Neutrophil (primary cell): ENCODE data around the gene LRRC28.

Experiments
- H3K27ac ChIP-seq: fragments of 200-600 bp; sonication (generic); 2 replicates; pipeline ENCODE4 v1.5.1; 2016; ENCODE audit warnings: mild to moderate bottlenecking, moderate library complexity
- H3K27me3 ChIP-seq: fragments of 200-600 bp; sonication (generic); 2 replicates; pipeline ENCODE4 v1.6.0; 2016; ENCODE audit warnings: mild to moderate bottlenecking
- H3K36me3 ChIP-seq: fragments of 200-600 bp; sonication (generic); 2 replicates; pipeline ENCODE4 v1.5.1; 2017
- H3K4me1 ChIP-seq, 2 experiments: fragments of 200-600 bp in 1 of 2; sonication (generic) in 1 of 2; 1 replicate in 1 of 2; 2 replicates in 1 of 2; pipeline versions ENCODE4 v1.5.1 to v1.6.1; 2013 to 2016; ENCODE audit warnings: low read depth in 1 of 2, low read length in 1 of 2, mild to moderate bottlenecking in 1 of 2, moderate library complexity in 1 of 2; ENCODE audit not compliant: control insufficient read depth in 1 of 2, insufficient read depth in 1 of 2
- H3K4me3 ChIP-seq, 2 experiments: fragments of 200-600 bp in 1 of 2; sonication (generic) in 1 of 2; 1 replicate in 1 of 2; 2 replicates in 1 of 2; pipeline ENCODE4 v1.5.1; 2013 to 2016; ENCODE audit warnings: low read depth in 1 of 2, low read length in 1 of 2, mild to moderate bottlenecking in 1 of 2, moderate library complexity in 1 of 2
- H3K9me3 ChIP-seq: fragments of 200-600 bp; sonication (generic); 2 replicates; pipeline ENCODE4 v1.5.1; 2016
- CTCF ChIP-seq: fragments of 200-600 bp; sonication (generic); IDR thresholded peaks from 2 replicates; pipeline ENCODE4 v1.5.1; 2016; ENCODE audit warnings: antibody characterized with exemption

Gene LRRC28

GRCh38 chr15:99312794-99313193 lies 61.5 kb downstream of the LRRC28 start:
- H3K36me3 ChIP-seq: no peaks in the 10 kb centered on the region
- no peak overlapping the region for H3K4me3 ChIP-seq
- no peak for TF ChIP-seq CTCF
- no peaks in the 10 kb centered on the region for H3K27me3 ChIP-seq
- no peaks in the 10 kb centered on the region for H3K9me3 ChIP-seq
- no peaks in the 10 kb centered on the region for H3K4me1 ChIP-seq
- H3K27ac ChIP-seq: no peak overlapping the region

GRCh38 chr15:99315636-99316035 lies 64.4 kb downstream of the LRRC28 start:
- no peaks in the 10 kb centered on the region for H3K27me3 ChIP-seq
- no peak for TF ChIP-seq CTCF
- H3K4me3 ChIP-seq: no peak overlapping the region

DNA sequence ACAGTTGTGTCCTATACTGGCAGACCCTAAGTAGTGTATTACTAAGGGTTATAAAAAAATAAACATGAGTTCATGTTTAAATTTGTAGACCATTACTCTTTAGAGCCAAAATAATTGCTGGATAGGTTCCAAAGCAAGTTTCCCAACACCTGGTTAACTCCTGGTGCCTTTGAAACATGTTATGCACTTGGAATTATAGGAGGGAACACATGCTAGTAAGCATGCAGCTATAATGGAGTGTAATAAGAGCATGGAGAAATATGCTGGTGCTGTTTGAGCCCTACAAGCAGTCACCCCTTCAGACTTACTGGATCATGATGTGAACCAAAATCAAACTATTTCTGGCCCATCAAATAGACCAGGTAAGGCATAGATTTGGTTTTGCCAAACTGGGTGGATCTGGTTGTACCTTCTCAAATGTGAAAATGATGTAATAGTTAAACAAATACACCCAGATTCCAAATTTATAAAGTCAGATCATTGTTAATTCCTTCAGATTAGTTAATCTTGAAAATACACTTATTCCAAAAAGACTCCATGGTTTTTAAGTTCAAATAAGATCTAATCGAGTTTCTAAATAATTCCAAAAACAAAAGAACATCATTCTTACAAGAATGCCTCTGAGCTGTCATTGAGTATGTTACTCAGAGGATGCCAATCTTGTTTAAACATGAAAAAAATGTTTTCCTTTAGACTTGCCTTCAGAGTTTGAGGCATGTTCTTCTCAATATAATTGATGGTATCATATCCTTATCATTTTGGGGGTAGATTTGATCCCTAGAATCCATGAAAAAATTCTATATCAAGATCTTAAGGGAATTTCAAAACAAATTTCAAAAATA lies 69.3 kb downstream of the LRRC28 start:
- TF ChIP-seq CTCF: no peak
- H3K9me3 ChIP-seq: no peaks in the 10 kb centered on the region
- no peaks in the 10 kb centered on the region for H3K4me1 ChIP-seq
- H3K27me3 ChIP-seq: no peaks in the 10 kb centered on the region
- H3K4me3 ChIP-seq: no peak overlapping the region
- no peaks in the 10 kb centered on the region for H3K36me3 ChIP-seq
- no peak overlapping the region for H3K27ac ChIP-seq

More at GRCh38 chr15:99315636-99316035, 64.4 kb downstream of the LRRC28 start:
- Histone ChIP-seq H3K4me1 (no peaks in the 10 kb centered on the region), H3K36me3 (no peaks in the 10 kb centered on the region), H3K27ac (no peak overlapping the region), H3K9me3 (no peaks in the 10 kb centered on the region)

DNA sequence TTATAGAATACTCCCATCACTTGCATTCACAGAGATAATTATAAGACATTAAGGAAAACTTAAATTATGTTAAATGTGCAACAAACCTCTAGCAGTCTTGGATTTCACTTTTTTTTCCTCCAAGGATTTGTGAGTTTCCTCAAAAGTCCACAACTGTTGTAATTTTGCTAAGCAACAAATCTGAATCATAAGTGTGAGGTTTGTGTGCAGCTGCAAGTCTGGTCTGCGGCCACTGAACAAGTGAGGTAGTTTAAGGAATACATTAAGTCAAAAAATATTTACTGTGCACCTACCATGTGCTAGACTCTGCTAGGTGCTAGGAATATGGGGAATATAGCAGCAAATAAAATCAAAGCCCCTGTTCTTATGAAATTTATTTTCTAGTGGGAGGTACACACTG lies 70.2 kb downstream of the LRRC28 start:
- Histone ChIP-seq H3K27me3 (no peaks in the 10 kb centered on the region), H3K36me3 (no peaks in the 10 kb centered on the region), H3K27ac (no peak overlapping the region), H3K9me3 (no peaks in the 10 kb centered on the region), H3K4me3 (no peak overlapping the region), H3K4me1 (no peaks in the 10 kb centered on the region)
- no peak for TF ChIP-seq CTCF

GRCh38 chr15:99322643-99323405 lies 71.5 kb downstream of the LRRC28 start:
- Histone ChIP-seq H3K27ac (no peak overlapping the region), H3K36me3 (no peaks in the 10 kb centered on the region), H3K9me3 (no peaks in the 10 kb centered on the region), H3K4me1 (no peaks in the 10 kb centered on the region), H3K27me3 (no peaks in the 10 kb centered on the region), H3K4me3 (no peak overlapping the region)
- no peak for TF ChIP-seq CTCF
